Stomach smooth muscle (tissue), 2 donors: ENCODE results near the gene PRKAR1B.

Source experiments
- H3K27ac ChIP-seq: one replicate; pipeline ENCODE4 v1.7.0; 2013; ENCODE audit warnings: mild to moderate bottlenecking, low read length, inconsistent platforms
- H3K27me3 ChIP-seq, 2 donors: one replicate each; pipeline ENCODE4 v1.7.0; 2013; ENCODE audit warnings: low read length in 2 of 2; ENCODE audit not compliant: insufficient read depth in 2 of 2, control insufficient read depth in 1 of 2
- H3K36me3 ChIP-seq, 2 donors: one replicate each; pipeline ENCODE4 v1.7.0; 2013; ENCODE audit warnings: low read length in 2 of 2; ENCODE audit not compliant: control insufficient read depth in 2 of 2, insufficient read depth in 2 of 2
- H3K4me1 ChIP-seq: one replicate; pipeline ENCODE4 v1.7.0; 2013; ENCODE audit warnings: low read length; ENCODE audit not compliant: control insufficient read depth, insufficient read depth
- H3K4me3 ChIP-seq, 2 donors: one replicate each; pipeline ENCODE4 v1.7.0; 2013; ENCODE audit warnings: low read length in 2 of 2
- H3K9ac ChIP-seq, 2 donors: one replicate each; pipeline ENCODE4 v1.7.0; 2013; ENCODE audit warnings: low read length in 2 of 2, mild to moderate bottlenecking in 1 of 2
- H3K9me3 ChIP-seq, 2 donors: one replicate each; pipeline ENCODE4 v1.7.0; 2013; ENCODE audit warnings: low read length in 2 of 2; ENCODE audit not compliant: control insufficient read depth in 2 of 2
- donor health status: healthy.
- donor health status: Pancreatic carcinoma.

The PRKAR1B gene

DNA sequence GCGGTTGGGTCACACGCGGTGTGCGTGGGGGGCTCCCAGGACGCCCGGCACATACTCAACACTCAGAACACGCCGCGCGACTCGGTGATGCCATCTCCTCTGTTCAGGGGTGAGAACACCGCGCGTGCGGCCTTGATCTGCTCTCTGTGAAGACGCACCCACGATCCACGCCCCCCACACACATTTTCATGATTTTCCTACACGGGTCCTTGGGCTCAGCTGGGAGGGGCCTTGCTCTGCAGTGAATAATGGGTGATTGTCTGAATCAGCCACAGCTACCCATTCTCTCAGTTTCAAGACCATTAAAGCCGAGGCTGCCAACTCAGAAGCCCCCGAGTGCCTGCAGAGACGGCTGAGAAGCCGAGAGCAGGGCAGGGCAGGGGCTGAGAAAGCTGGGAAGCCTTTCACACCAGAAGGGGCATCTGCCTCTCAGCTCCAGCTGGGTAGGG lies 153.1 kb downstream of the PRKAR1B start:
- Histone ChIP-seq H3K9ac (no peak overlapping the region), H3K27ac (no peak overlapping the region), H3K4me1 (peaks cover 2% of the 10 kb centered on the region), H3K4me3 (no peak overlapping the region), H3K36me3 (no peaks in the 10 kb centered on the region), H3K27me3 (no peaks in the 10 kb centered on the region), H3K9me3 (no peaks in the 10 kb centered on the region)

DNA sequence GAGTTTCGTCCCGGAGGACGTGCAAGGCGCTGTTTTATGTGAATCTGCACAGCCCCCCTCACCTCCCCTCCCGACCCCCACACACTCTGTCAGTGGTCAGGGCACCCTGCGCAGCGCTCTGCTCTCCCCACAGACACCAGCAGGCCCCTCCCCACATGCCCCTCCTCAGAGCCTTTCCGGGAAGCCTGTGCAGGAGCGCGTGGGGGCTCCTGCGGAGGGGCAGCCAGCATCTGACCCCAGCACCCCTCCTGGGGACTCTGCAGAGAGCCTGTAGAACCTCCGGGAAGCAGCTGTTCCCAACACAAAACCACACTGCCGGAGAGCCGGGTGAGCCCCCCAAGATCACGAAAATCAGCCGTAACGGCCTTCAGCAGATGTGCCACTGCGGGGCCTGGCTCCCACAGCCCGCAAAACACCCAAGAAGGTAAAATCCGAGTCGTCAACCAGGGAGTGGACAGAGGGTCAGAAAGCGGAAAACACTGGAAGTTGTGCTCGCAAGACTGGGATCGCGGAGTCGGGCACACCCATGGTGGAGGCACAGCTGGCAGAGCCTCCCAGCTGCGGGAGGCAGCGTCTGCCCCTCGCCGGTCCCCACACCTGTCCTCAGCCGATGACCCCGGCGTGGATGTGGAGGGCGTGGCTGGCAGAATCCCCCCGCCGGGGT lies 153.7 kb downstream of the PRKAR1B start:
- Histone ChIP-seq H3K27me3 (no peaks in the 10 kb centered on the region), H3K36me3 (no peaks in the 10 kb centered on the region), H3K9ac (no peak overlapping the region), H3K9me3 (no peaks in the 10 kb centered on the region), H3K4me1 (peaks cover 2% of the 10 kb centered on the region), H3K4me3 (no peak overlapping the region), H3K27ac (no peak overlapping the region)

DNA sequence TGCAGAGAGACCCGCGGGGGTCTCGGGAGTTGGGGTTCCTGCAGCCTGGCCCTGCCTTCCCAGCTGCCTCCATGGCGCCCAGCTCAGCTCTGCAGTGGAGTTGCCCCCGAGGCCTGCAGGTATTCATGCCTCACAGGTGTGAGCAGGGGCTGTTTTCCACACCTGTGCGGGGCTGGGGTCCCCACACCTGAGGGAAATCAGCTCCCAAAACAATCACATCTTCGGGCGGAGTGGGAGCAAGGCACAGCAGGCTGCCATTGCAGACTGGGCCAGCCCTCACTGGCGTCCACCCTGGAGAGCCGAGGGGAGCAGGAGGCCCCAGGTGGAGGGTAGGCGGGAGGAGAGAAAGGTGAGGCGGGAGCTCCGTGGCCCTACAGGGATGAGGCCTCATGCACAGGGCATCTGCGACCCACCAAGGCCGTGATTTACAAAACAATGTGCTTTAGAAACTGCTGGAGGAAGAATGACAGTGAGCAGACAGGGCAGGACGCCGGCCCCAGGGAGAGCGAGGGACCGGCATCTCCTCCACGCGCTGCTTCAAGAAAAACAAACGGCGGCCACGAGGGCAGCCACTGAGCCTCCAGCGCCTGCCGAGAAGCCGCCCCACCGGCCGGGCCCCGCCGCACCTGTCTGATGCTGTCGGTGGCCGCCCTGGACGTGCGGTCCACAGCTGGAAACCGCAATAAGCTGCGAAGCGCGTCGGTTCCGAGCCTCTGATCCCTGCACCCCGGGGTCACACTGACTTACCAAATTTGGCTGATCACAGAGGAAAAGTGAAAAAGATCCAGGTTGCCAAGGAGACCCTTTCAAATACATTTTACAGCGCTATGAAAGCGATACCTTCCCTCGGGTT lies 154.4 kb downstream of the PRKAR1B start:
- Histone ChIP-seq H3K9me3 (no peaks in the 10 kb centered on the region), H3K27ac (no peak overlapping the region), H3K36me3 (no peaks in the 10 kb centered on the region), H3K4me1 (peaks cover 4% of the 10 kb centered on the region), H3K27me3 (no peaks in the 10 kb centered on the region), H3K4me3 (no peak overlapping the region), H3K9ac (no peak overlapping the region)

DNA sequence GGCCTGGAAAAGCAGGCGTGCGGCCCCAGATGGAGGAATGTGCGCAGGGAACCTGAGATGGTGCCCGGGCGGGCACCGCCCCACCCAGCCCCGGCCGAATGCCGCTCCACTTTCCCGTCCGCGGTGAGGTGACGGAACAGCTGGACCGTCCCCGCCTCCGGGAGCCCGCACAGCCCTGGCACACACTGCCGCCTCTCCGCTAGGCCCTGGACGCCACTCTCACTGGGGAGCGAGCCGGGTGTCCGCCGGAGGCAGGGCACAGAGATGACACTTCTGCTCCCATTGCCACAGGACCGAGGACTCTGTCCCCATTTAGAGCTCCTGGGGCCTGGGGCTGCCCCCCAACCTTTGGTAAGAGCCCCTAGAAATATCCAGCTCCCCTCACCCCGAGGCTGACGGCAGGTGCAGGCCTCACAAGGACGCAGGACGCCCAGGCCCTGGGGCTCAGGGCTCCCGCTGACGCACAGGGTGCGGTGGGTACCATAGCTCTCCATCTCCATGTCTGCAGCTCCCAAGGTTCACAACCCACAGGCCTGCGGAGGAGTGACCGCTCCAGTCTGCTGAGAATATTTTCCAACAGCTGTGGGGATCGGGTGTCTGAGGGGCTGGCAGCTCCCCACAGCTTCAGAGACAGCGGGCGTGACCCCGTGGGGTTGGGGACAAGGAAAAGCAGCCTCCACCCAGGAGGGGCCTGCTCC lies 155.2 kb downstream of the PRKAR1B start:
- Histone ChIP-seq H3K27ac (no peak overlapping the region), H3K9me3 (no peaks in the 10 kb centered on the region), H3K9ac (no peak overlapping the region), H3K4me1 (peaks cover 4% of the 10 kb centered on the region), H3K27me3 (no peaks in the 10 kb centered on the region), H3K36me3 (no peaks in the 10 kb centered on the region), H3K4me3 (no peak overlapping the region)

DNA sequence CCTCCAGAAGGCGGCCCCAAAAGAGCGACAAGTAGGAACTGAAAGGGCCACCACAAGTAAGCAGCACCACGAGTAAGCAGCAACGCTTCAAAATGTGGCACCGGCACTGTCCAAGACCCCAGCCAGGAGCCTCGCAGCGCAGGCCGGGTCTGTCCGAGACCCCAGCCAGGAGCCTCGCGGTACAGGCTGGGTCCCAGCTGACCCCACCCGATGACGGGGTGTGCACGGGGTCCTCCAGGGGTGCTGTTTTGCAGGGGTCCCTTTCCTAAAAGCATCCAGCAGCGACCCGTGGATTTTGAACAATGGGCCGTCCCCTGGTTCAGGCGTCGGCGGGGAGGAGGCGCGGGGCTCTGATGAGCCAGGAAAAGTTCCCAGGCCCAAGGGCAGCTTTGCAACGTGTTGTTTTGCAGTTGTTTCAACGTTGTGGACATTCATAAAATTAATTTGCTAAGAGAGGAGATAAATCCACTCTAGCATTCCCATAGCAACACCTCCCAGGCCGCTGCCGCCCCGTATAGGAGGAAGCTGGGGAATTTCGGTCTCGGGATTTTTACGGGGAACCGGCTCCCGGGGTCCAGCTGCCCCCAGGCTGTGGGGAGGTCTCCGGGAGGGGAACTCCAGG lies 155.9 kb downstream of the PRKAR1B start:
- no peaks in the 10 kb centered on the region for H3K27me3 ChIP-seq
- H3K4me1 ChIP-seq: peaks cover 4% of the 10 kb centered on the region
- H3K9ac ChIP-seq: no peak overlapping the region
- no peaks in the 10 kb centered on the region for H3K9me3 ChIP-seq
- H3K27ac ChIP-seq: no peak overlapping the region
- H3K4me3 ChIP-seq: no peak overlapping the region
- H3K36me3 ChIP-seq: no peaks in the 10 kb centered on the region

DNA sequence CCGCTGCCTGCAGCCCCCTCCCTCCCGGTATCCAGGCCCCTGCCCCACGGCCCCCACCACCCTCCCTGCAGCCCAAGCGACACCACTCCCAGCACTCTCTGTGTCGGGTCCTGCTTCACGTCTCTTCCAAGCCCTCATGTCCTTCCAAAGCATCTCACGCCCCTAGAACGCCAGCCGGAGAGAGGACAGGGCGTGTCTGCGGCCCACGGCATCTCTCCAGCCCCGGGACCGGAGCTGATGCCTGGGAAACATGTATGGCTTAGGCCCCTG lies 156.3 kb downstream of the PRKAR1B start:
- H3K4me3 ChIP-seq: no peak overlapping the region
- no peak overlapping the region for H3K27ac ChIP-seq
- no peak overlapping the region for H3K9ac ChIP-seq
- H3K4me1 ChIP-seq: peaks cover 4% of the 10 kb centered on the region
- no peaks in the 10 kb centered on the region for H3K27me3 ChIP-seq
- H3K9me3 ChIP-seq: no peaks in the 10 kb centered on the region
- no peaks in the 10 kb centered on the region for H3K36me3 ChIP-seq

DNA sequence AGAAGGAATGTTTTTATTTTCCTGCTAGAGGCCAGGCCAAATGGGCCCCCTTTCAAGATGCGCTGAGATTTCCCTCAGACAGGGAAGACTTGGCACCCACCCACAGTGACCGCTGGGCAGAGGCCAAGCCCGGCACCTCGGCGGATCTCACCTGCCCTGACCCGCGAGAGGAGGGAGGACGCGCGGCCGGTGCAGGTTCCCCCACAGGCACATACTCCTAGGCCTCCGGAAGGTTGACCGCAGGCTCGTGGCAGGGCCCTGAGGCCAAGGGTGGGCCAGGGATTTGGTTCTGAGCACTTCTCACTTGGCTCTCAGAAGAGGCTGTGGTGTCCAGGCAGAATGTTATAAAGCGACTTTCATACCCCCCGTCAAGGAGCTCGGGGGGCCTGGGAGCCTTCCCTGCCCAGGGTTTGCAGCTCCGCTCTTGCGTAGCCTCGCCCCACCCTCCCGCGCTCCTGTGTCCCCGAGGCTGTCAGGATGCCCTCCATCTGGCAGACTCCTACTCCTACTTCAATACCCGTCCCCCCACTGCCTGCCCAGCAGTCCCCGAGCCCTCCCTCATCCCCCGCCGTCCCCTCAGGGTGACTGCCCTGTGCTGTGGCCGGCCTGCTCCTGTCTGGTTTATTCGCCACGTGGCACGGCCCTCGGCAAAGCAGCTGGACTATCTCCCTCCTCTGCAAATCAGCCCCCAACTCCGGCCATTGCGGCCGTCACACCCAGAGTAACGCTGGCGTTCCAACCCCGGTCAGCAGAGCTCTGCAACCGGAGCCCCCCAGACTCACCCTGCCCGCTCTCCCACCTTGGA lies 156.9 kb downstream of the PRKAR1B start:
- Histone ChIP-seq H3K4me3 (no peak overlapping the region), H3K36me3 (no peaks in the 10 kb centered on the region), H3K9me3 (no peaks in the 10 kb centered on the region), H3K4me1 (peaks cover 4% of the 10 kb centered on the region), H3K9ac (no peak overlapping the region), H3K27me3 (no peaks in the 10 kb centered on the region), H3K27ac (no peak overlapping the region)

DNA sequence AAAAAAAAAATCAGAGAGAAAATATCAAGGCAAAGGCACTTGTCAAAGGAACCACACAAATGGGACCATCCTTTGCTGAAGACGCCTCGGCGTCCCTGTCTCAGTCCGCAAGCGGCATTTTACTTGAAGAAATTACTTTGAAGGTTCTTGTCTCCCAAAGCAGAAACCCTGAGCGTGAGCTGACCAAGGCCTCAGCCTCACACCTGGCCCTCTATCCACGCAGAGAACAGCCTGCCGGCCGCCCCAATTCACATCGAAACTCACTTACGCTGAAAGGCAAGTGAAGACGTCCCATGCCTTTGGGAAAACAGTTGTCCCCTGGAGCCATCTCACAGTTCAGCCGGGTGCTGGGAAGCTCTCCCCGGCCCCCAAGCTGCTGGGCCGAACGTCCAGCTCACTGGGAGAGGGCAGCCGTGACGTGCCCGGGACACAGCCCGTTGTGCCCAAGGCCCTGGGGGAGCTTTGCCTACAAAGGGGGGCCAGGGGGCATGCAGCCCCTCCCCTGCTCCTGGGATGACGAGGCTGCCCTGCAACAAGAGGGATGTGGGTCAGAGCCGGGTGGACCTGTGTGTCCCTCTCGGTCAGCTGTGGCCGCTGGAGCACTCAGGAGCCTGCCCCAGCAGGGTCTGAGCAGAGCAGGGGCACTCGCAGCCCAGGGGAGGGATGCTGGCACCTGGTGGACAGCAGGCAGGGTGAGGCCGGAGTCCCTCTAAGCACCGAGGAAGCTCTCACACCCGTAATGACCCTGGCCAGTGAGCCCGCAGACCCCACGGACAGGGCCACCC lies 157.8 kb downstream of the PRKAR1B start:
- H3K27me3 ChIP-seq: no peaks in the 10 kb centered on the region
- H3K4me1 ChIP-seq: peaks cover 4% of the 10 kb centered on the region
- H3K27ac ChIP-seq: no peak overlapping the region
- H3K4me3 ChIP-seq: no peak overlapping the region
- no peaks in the 10 kb centered on the region for H3K9me3 ChIP-seq
- H3K36me3 ChIP-seq: no peaks in the 10 kb centered on the region
- H3K9ac ChIP-seq: no peak overlapping the region

DNA sequence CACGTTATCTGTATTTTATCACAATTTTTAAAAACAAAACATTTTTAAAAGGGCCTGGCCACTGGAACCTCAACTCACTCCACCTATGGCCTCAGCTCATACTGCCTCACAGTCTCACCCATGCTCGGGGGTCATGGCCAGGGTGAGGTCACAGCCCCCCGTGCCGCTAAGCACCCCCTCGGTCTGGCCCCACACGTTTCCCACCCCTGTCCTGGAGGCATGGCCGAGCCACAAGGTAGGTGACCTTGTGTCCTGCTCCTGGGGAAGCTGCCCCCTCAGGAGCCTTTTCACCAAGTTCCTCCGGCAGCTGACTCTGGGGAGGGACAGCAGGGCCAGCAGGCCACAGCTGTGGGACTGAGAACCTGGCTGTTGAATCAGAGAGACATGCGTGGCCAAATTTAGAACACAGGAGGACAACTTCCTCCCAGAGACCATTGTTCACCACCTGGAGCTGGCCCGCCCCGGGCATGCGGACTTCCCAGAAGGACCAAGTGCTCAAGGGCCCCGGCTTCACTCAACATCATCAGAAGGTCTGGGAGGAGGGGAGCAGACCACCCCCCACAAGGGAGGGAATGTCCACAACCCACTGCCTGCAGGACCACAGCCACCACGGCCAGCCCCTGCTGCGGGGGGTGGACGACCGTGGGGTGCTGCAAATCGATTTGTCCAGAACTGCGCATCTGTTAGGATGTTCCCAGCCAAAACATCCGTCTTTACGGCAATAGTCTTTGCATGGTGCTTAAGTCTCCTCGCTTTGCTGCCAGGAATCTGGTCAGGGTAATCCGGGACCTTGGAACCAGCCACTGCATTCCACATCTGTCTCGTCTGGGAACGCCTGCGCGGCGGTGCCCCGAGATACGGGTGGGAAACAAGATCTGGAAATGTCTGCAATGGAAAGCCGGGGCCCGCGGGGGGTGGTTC lies 158.8 kb downstream of the PRKAR1B start:
- no peaks in the 10 kb centered on the region for H3K9me3 ChIP-seq
- H3K27ac ChIP-seq: no peak overlapping the region
- H3K9ac ChIP-seq: no peak overlapping the region
- no peak overlapping the region for H3K4me3 ChIP-seq
- H3K36me3 ChIP-seq: no peaks in the 10 kb centered on the region
- H3K4me1 ChIP-seq: peaks cover 4% of the 10 kb centered on the region
- no peaks in the 10 kb centered on the region for H3K27me3 ChIP-seq
